ENCODE measurements around the gene FHIT. TPM values are rescaled to one million over a fixed set of nuclear protein-coding genes. Genes with fewer than 3 reads are reported as not detected.

FHIT gene
- total and polyA plus RNA-seq, 9 donors, result 5.1 to 11.8 (median 9.5) TPM

GRCh38 chr3:60504827-60505457, 746.3 kb downstream of the FHIT start:
- intact Hi-C loops (cut with DNase I), result no loop called here
- Histone ChIP-seq H3K27ac (no peak overlapping the region), H3K9me3 (no peaks in the 10 kb centered on the region), H3K4me1 (ENCODE audit: insufficient read depth) (no peaks in the 10 kb centered on the region), H3K27me3 (no peaks in the 10 kb centered on the region), H3K4me3 (no peak overlapping the region), H3K36me3 (no peaks in the 10 kb centered on the region)
- no peak for TF ChIP-seq EP300 (IDR thresholded peaks at IDR 0.05)
- no peak for TF ChIP-seq POLR2A (IDR thresholded peaks at IDR 0.05)
- no peak for TF ChIP-seq CTCF (IDR thresholded peaks at IDR 0.05)
- 89 to 95% (median 93%) methylated on average over 1 of the region's 1 CpG for WGBS, 3 donors
- DNase-seq, result no peak

GRCh38 chr3:60501314-60501713, 749.9 kb downstream of the FHIT start:
- H3K9me3 ChIP-seq, result no peaks in the 10 kb centered on the region
- H3K27ac ChIP-seq, result no peak overlapping the region
- H3K4me1 ChIP-seq (ENCODE audit: insufficient read depth), result no peaks in the 10 kb centered on the region
- H3K36me3 ChIP-seq, result no peaks in the 10 kb centered on the region
- no peak for TF ChIP-seq EP300 (IDR thresholded peaks at IDR 0.05)
- TF ChIP-seq CTCF (IDR thresholded peaks at IDR 0.05), result no peak
- no peaks in the 10 kb centered on the region for H3K27me3 ChIP-seq
- DNase-seq, result no peak
- no peak overlapping the region for H3K4me3 ChIP-seq
- 91 to 92% (median 92%) methylated on average over 6 of the region's 6 CpGs for WGBS, 3 donors
- intact Hi-C loops (cut with DNase I), result no loop called here

- Histone ChIP-seq H3K27ac (no peak overlapping the region), H3K4me1 (ENCODE audit: insufficient read depth) (no peaks in the 10 kb centered on the region), H3K9me3 (no peaks in the 10 kb centered on the region), H3K27me3 (no peaks in the 10 kb centered on the region), H3K4me3 (no peak overlapping the region), H3K36me3 (no peaks in the 10 kb centered on the region)
- intact Hi-C loops (cut with DNase I), result no loop called here
- WGBS, 3 donors, result 61 to 74% (median 71%) methylated on average over 1 of the region's 1 CpG
- DNase-seq, result no peak
- TF ChIP-seq CTCF (IDR thresholded peaks at IDR 0.05), result no peak
- no peak for TF ChIP-seq POLR2A (IDR thresholded peaks at IDR 0.05)
Measured at GRCh38 chr3:60497902-60498301, 753.4 kb downstream of the FHIT start.

- intact Hi-C loops (cut with DNase I), result no loop called here
- H3K4me1 ChIP-seq (ENCODE audit: insufficient read depth), result no peaks in the 10 kb centered on the region
Measured at GRCh38 chr3:60490992-60491391, 760.3 kb downstream of the FHIT start.

More at GRCh38 chr3:60490992-60491391, 760.3 kb downstream of the FHIT start:
- no peaks in the 10 kb centered on the region for H3K36me3 ChIP-seq
- H3K27ac ChIP-seq, result no peak overlapping the region
- DNase-seq, result no peak
- 48 to 65% (median 52%) methylated on average over 2 of the region's 2 CpGs for WGBS, 3 donors
- H3K27me3 ChIP-seq, result no peaks in the 10 kb centered on the region
- no peak for TF ChIP-seq EP300 (IDR thresholded peaks at IDR 0.05)
- no peak for TF ChIP-seq POLR2A (IDR thresholded peaks at IDR 0.05)
- no peak for TF ChIP-seq CTCF (IDR thresholded peaks at IDR 0.05)
- no peaks in the 10 kb centered on the region for H3K9me3 ChIP-seq
- no peak overlapping the region for H3K4me3 ChIP-seq

Data from ovary (tissue), 9 donors.